Breast epithelium (tissue), 4 donors: ENCODE results near the gene LPP. TPM values are rescaled to one million over a fixed set of nuclear protein-coding genes. Genes with fewer than 3 reads are reported as not detected.
A peak's percentile ranks its signal among the peaks of the same experiment; 100 is the strongest.

Experiments used
- DNase-seq, 2 donors: peaks; one replicate each; pipeline ENCODE4 v3.0.0-alpha.2; 2019; ENCODE audit warnings: low spot score in 2 of 2
- H3K27ac ChIP-seq, 2 donors: fragments of 200-600 bp; sonication (generic) in 1 of 2; one replicate each; pipeline ENCODE4 v1.5.1; 2016 to 2019; ENCODE audit warnings: mild to moderate bottlenecking in 1 of 2
- H3K27me3 ChIP-seq, 2 donors: fragments of 200-600 bp; sonication (generic) in 1 of 2; one replicate each; pipeline versions ENCODE4 v1.5.1 to v1.6.0; 2017 to 2019; ENCODE audit warnings: control low read depth in 1 of 2, mild to moderate bottlenecking in 1 of 2
- H3K36me3 ChIP-seq: fragments of 200-600 bp; one replicate; pipeline ENCODE4 v1.5.1; 2019
- H3K4me1 ChIP-seq, 2 donors: fragments of 200-600 bp; sonication (generic); one replicate each; pipeline ENCODE4 v1.5.1; 2016 to 2019; ENCODE audit warnings: control low read depth in 1 of 2
- H3K4me3 ChIP-seq, 3 donors: fragments of 200-600 bp; sonication (generic); 1 replicate in 2 of 3; 2 replicates in 1 of 3; pipeline ENCODE4 v1.5.1; 2016 to 2019; ENCODE audit warnings: mild to moderate bottlenecking in 3 of 3, moderate library complexity in 2 of 3
- H3K9me3 ChIP-seq, 2 donors: fragments of 200-600 bp; sonication (generic) in 1 of 2; one replicate each; pipeline ENCODE4 v1.5.1; 2016 to 2019; ENCODE audit warnings: control low read depth in 1 of 2
- POLR2A ChIP-seq: fragments of 450-650 bp; IDR thresholded peaks from one replicate; pipeline ENCODE4 v1.6.1; 2016; ENCODE audit warnings: antibody characterized with exemption, mild to moderate bottlenecking, moderate library complexity
- POLR2AphosphoS5 ChIP-seq, 3 donors: sonication (generic); formaldehyde crosslinking; IDR thresholded peaks; one replicate each; pipeline ENCODE4 v1.6.1; 2017; ENCODE audit warnings: antibody characterized with exemption in 3 of 3
- intact Hi-C: fragments of 100-400 bp; cut with DNase I; formaldehyde crosslinking; loops from one replicate; pipeline ENCODE4 v1.15.1; 2023; ENCODE audit warnings: low total_unique reads
- total RNA-seq, 3 donors: library from RNA; depleted of rRNA; stranded (reverse); fragments of >200 nt; gene quantifications; one replicate each; pipeline ENCODE4 v1.1.0, GENCODE V29; 2016
- TF ChIP-seq, protein P1 (sequence below), 3 donors: fragments of 450-650 bp; IDR thresholded peaks; one replicate each; pipeline ENCODE4 v1.5.1; 2016 to 2017; ENCODE audit warnings: antibody characterized with exemption in 3 of 3, mild to moderate bottlenecking in 3 of 3, moderate library complexity in 3 of 3

LPP gene
- total RNA-seq, 3 donors from 2014 or later = 135 to 183 (median 147) TPM

DNA sequence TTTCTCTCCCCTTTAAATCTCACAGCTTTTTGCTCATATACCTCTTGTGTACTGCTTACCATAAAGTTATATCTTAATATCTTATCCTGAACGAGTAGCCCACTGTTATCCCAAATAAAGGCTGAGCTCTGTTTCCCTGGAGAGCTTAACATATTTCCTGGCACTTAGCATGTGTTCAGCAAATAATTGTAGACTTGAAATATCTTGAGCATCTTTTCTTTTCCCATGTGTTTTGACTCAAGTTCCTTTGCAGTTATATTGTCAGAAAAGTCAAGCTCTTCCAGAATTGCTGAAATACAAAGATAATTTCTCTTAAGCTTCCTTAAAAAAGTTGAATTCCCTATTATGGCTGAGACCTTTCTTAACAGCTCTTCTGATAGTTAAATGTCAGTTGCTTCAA, 150.5 kb downstream of the LPP start:
- Histone ChIP-seq H3K9me3 (no peaks in the 10 kb centered on the region), H3K36me3 (no peaks in the 10 kb centered on the region), H3K4me1 (no peaks in the 10 kb centered on the region), H3K27me3 (no peaks in the 10 kb centered on the region), H3K4me3 (no peak overlapping the region), H3K27ac (no peak overlapping the region)
- TF ChIP-seq POLR2AphosphoS5 (IDR thresholded peaks at IDR 0.05) = no peak
- TF ChIP-seq, protein P1, sequence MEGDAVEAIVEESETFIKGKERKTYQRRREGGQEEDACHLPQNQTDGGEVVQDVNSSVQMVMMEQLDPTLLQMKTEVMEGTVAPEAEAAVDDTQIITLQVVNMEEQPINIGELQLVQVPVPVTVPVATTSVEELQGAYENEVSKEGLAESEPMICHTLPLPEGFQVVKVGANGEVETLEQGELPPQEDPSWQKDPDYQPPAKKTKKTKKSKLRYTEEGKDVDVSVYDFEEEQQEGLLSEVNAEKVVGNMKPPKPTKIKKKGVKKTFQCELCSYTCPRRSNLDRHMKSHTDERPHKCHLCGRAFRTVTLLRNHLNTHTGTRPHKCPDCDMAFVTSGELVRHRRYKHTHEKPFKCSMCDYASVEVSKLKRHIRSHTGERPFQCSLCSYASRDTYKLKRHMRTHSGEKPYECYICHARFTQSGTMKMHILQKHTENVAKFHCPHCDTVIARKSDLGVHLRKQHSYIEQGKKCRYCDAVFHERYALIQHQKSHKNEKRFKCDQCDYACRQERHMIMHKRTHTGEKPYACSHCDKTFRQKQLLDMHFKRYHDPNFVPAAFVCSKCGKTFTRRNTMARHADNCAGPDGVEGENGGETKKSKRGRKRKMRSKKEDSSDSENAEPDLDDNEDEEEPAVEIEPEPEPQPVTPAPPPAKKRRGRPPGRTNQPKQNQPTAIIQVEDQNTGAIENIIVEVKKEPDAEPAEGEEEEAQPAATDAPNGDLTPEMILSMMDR (IDR thresholded peaks at IDR 0.05) = no peak
- TF ChIP-seq POLR2A = no peak
- no peak for DNase-seq
- intact Hi-C loops = no loop called here

DNA sequence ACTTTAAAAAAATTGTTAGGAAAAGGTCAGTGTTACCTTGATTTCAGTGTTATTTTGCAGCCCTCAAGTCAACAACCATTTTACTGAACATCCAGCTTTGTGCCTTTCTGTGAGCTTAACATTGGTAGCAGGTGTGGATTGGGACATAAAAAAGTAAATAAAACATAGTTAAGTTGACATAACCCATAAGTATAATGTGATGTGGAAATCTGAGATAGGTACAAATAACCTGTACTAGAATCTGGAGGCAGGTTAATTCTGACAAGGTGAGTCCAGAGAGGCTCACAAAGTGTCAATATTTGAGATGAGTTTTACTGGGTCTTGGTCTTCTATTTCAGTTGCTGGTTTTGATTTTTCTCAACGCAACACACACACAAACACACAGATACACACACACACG, 151.3 kb downstream of the LPP start:
- H3K27ac ChIP-seq = no peak overlapping the region
- no peak for TF ChIP-seq POLR2A
- no peak for TF ChIP-seq POLR2AphosphoS5 (IDR thresholded peaks at IDR 0.05)
- TF ChIP-seq, protein P1 (IDR thresholded peaks at IDR 0.05) = no peak
- no peak for DNase-seq
- no peaks in the 10 kb centered on the region for H3K9me3 ChIP-seq
- H3K4me3 ChIP-seq = no peak overlapping the region
- H3K36me3 ChIP-seq = no peaks in the 10 kb centered on the region
- H3K4me1 ChIP-seq = no peaks in the 10 kb centered on the region
- intact Hi-C loops = no loop called here
- H3K27me3 ChIP-seq = no peaks in the 10 kb centered on the region

DNA sequence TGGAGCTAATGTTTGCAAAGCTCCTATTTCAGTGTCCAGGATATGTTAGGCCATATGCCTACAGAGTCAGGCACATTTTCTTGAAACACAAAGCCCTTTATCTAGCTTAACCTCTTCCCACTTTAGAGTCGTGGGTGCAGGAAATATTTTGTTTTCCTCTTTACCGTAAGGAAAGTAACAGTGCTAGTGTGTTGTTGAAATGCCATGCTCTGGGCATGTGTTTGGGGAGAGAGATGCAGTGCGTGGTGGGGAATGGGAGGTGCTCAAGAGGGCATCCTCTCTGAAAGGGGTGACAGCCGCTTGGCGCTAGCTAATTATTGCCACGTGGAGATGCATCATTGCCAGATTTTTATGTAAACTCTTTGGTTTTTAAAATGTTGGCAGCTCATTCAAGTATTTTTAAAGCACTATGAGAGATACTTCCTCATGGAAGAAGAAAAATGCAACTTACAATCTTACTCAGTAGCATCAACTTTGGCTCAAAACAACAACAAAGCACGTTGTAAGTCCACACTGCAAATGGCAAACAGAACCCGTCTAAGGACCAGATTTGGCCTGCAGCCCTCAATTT, 152.6 kb downstream of the LPP start:
- DNase-seq = no peak
- Histone ChIP-seq H3K9me3 (no peaks in the 10 kb centered on the region), H3K36me3 (no peaks in the 10 kb centered on the region), H3K4me1 (no peaks in the 10 kb centered on the region), H3K27me3 (no peaks in the 10 kb centered on the region), H3K4me3 (no peak overlapping the region), H3K27ac (peak overlapping the region; percentile 10 to 44)
- TF ChIP-seq POLR2A (no peak), POLR2AphosphoS5 (IDR thresholded peaks at IDR 0.05) (no peak)
- TF ChIP-seq, protein P1 (IDR thresholded peaks at IDR 0.05) = no peak
- intact Hi-C loops = no loop called here

DNA sequence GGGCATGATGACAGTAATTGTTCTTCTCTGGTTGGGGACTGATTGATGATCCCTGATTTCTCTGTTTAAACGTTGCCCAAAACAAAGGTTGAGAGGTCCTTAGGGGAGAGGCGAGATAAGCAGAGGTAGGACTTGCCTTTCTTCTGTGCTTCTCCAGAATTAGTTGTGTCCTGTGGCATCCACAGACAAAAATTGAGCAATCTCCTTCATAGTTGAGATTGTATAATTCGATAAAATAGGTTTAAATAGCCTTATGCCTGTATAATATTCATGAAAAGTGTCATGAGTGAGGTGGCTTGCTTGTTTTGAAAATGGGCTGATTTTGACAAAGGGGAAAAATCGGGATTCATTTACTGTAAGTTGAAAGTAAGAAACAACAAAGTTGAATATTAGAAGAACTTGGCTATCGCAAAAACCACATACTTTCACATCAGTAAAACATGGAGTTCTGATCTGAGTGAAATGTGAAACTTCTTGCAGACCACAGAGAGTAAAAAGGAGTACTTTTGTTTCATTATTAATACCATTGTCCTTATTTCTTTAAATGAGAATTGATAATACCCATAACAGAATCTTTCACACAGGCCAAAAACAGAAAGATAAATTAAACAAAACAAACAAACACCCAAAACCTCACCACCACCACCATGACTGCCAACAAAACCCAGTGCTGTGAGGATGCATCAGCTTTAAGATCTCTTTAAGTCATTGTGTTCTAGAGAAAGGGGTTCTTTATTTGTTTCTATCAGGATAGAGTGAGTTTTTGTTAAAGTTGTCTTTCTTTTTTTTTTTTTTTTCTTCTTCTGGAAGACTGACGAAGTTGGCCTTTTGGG, 155.7 kb downstream of the LPP start:
- no peaks in the 10 kb centered on the region for H3K36me3 ChIP-seq
- intact Hi-C loops = no loop called here

More for the DNA sequence above, 155.7 kb downstream of the LPP start:
- Histone ChIP-seq H3K27ac (no peak overlapping the region), H3K4me3 (no peak overlapping the region), H3K9me3 (no peaks in the 10 kb centered on the region), H3K27me3 (no peaks in the 10 kb centered on the region), H3K4me1 (no peaks in the 10 kb centered on the region)
- TF ChIP-seq POLR2A (no peak), POLR2AphosphoS5 (IDR thresholded peaks at IDR 0.05) (no peak)
- TF ChIP-seq, protein P1 (IDR thresholded peaks at IDR 0.05) = no peak
- no peak for DNase-seq
